ENCODE results near the gene SLC25A43. TPM values are rescaled to one million over a fixed set of nuclear protein-coding genes. Genes with fewer than 3 reads are reported as not detected.

SLC25A43 gene
- total and polyA plus RNA-seq, 3 donors from 2014 or later: 3.9 to 6.9 (median 5.8) TPM

DNA sequence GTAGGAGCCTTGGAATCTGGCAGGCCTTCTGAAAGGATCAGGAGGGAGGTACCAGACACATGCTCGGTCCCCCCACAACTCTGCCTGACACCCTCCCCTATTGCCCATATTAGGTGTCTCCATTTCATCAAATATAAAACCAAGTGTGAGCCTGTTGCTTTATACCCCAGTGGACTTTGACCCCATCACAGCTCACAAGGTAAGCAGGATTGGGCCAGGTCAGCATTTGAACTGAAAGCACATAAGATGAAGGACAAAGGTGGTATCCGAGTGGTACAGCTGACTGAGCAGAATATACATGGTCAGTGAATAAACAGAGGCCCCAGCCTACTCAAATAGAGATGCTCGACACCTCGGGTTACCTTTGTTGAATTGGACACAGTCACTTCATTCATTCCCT lies 20.0 kb downstream of the SLC25A43 start:
- no peaks in the 10 kb centered on the region for H3K27me3 ChIP-seq
- no peak for DNase-seq
- H3K4me1 ChIP-seq: no peaks in the 10 kb centered on the region
- H3K36me3 ChIP-seq (ENCODE audit: low read depth, missing control alignments): no peaks in the 10 kb centered on the region
- no peaks in the 10 kb centered on the region for H3K9me3 ChIP-seq
- TF ChIP-seq, protein P1, sequence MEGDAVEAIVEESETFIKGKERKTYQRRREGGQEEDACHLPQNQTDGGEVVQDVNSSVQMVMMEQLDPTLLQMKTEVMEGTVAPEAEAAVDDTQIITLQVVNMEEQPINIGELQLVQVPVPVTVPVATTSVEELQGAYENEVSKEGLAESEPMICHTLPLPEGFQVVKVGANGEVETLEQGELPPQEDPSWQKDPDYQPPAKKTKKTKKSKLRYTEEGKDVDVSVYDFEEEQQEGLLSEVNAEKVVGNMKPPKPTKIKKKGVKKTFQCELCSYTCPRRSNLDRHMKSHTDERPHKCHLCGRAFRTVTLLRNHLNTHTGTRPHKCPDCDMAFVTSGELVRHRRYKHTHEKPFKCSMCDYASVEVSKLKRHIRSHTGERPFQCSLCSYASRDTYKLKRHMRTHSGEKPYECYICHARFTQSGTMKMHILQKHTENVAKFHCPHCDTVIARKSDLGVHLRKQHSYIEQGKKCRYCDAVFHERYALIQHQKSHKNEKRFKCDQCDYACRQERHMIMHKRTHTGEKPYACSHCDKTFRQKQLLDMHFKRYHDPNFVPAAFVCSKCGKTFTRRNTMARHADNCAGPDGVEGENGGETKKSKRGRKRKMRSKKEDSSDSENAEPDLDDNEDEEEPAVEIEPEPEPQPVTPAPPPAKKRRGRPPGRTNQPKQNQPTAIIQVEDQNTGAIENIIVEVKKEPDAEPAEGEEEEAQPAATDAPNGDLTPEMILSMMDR (IDR thresholded peaks at IDR 0.05): no peak
- TF ChIP-seq POLR2A (IDR thresholded peaks at IDR 0.05): no peak
- no peak overlapping the region for H3K27ac ChIP-seq
- WGBS, 2 donors: 93 to 94% methylated on average over 4 of the region's 4 CpGs
- intact Hi-C loops (cut with DNase I; ENCODE audit: low total_unique reads): no loop called here
- H3K4me3 ChIP-seq: no peak overlapping the region

DNA sequence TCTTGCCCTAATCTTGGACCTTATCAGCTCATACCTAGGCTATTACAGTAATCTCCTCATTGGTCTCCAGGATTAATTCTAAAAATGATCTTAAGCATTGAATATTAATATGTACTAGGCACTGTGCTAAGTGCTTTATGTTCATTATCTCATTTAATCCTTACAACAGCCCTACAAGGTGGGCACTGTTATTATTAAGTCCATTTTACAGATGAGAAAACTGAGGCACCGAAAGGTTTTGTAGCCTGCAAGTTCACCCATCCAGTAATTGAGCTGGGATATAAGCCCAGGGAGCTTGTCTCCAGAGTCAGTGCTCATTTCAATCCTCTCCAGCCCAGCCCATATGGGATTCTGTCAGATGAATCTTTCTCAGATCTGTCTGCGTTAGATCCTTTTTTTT lies 20.8 kb downstream of the SLC25A43 start:
- Histone ChIP-seq H3K36me3 (ENCODE audit: low read depth, missing control alignments) (no peaks in the 10 kb centered on the region), H3K4me1 (no peaks in the 10 kb centered on the region), H3K4me3 (no peak overlapping the region), H3K9me3 (no peaks in the 10 kb centered on the region), H3K27me3 (no peaks in the 10 kb centered on the region), H3K27ac (no peak overlapping the region)
- intact Hi-C loops (cut with DNase I; ENCODE audit: low total_unique reads): no loop called here
- 96% methylated on average over 2 of the region's 2 CpGs for WGBS, 2 donors
- no peak for DNase-seq
- TF ChIP-seq, protein P1 (IDR thresholded peaks at IDR 0.05): no peak
- no peak for TF ChIP-seq POLR2A (IDR thresholded peaks at IDR 0.05)

DNA sequence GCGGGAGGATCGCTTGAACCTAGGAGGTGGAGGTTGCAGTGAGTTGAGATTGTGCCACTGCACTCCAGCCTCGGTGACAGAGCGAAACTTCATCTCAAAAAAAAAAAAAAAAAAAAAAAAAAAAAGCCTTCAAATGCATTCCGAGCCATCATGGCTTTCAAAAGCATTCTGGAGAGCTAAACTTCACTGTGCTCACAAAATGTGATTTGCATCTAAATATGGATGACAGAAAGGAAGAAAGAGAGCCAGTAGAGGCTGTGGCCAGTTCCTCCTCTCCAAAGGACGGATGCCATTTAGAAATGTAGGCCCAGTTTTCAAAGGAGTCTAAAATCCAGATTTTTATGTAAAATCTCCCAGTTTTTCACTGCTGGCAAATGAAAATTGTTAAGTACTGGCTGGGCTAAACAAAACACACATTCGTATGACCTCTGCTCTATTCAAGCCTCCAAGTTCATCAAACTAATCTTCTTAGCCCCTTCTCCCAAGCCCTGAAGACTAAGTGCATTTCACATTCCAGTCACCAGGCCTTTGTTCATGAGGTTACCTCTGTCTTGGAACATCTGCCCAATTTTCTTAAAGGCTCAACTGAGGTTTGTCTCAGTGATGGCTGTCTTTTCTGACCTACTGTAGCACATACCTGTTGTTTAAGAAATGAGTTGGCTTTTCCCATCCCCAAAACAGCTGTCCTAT lies 22.0 kb downstream of the SLC25A43 start:
- WGBS, 2 donors: 91 to 94% methylated on average over 6 to 7 of the region's 7 CpGs
- Histone ChIP-seq H3K9me3 (no peaks in the 10 kb centered on the region), H3K36me3 (ENCODE audit: low read depth, missing control alignments) (no peaks in the 10 kb centered on the region), H3K27ac (no peak overlapping the region), H3K27me3 (no peaks in the 10 kb centered on the region), H3K4me1 (no peaks in the 10 kb centered on the region), H3K4me3 (no peak overlapping the region)
- TF ChIP-seq POLR2A (IDR thresholded peaks at IDR 0.05): no peak
- TF ChIP-seq, protein P1 (IDR thresholded peaks at IDR 0.05): no peak
- no peak for DNase-seq
- intact Hi-C loops (cut with DNase I; ENCODE audit: low total_unique reads): no loop called here

DNA sequence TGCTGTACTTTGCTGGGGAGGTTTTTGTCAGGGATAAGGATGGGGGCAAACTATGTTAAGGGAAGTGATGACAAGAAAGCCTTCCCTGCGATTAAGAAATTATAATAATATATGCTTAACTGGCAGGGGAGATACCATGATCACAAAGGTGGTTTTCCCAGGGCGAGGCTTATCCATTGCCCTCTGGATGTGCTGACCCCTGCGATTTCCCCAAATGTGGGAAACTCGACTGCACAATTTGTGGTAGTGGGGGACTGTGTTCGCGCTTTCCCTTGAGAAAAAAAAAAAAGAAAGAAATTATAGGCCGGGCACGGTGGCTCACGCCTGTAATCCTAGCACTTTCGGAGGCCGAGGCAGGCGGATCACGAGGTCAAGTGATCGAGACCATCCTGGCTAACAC lies 24.5 kb downstream of the SLC25A43 start:
- H3K9me3 ChIP-seq: no peaks in the 10 kb centered on the region
- H3K27me3 ChIP-seq: no peaks in the 10 kb centered on the region
- no peaks in the 10 kb centered on the region for H3K4me1 ChIP-seq
- TF ChIP-seq, protein P1 (IDR thresholded peaks at IDR 0.05): no peak
- no peak for TF ChIP-seq POLR2A (IDR thresholded peaks at IDR 0.05)
- H3K27ac ChIP-seq: no peak overlapping the region
- no peaks in the 10 kb centered on the region for H3K36me3 ChIP-seq (ENCODE audit: low read depth, missing control alignments)
- intact Hi-C loops (cut with DNase I; ENCODE audit: low total_unique reads): no loop called here
- DNase-seq: no peak
- WGBS, 2 donors: 87 to 98% methylated on average over 13 to 14 of the region's 14 CpGs
- no peak overlapping the region for H3K4me3 ChIP-seq

DNA sequence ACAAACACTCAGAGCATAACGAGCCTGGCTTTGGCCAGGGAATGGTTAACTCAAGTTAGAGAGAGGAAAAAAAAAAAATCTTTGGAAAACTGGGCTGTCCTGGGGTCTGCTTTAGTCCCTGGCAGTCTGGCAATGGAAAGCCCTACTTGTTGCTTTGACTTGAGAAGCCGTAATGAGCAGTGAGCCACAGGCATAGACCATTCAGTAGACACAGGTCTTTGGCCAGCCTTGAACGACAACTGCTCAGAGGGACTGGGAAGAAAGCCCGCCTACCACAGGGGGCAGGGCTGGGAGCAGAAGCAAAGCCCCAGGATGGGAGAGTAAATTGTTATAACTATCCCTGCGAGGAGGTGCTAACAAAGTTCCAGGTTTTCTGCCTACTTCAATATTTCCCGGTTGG lies 25.9 kb downstream of the SLC25A43 start:
- intact Hi-C loops (cut with DNase I; ENCODE audit: low total_unique reads): no loop called here
- H3K4me3 ChIP-seq: no peak overlapping the region
- no peak overlapping the region for H3K27ac ChIP-seq
- no peak for TF ChIP-seq POLR2A (IDR thresholded peaks at IDR 0.05)
- TF ChIP-seq, protein P1 (IDR thresholded peaks at IDR 0.05): no peak
- no peaks in the 10 kb centered on the region for H3K4me1 ChIP-seq
- 79 to 95% methylated on average over 5 to 6 of the region's 6 CpGs for WGBS, 2 donors
- DNase-seq: no peak
- no peaks in the 10 kb centered on the region for H3K27me3 ChIP-seq
- H3K9me3 ChIP-seq: no peaks in the 10 kb centered on the region
- no peaks in the 10 kb centered on the region for H3K36me3 ChIP-seq (ENCODE audit: low read depth, missing control alignments)
